ENCODE data around the gene TMEM98.
"Not testable (repeated sequence)": the region's sequence is repeated elsewhere in the genome, so short reads cannot be mapped to it uniquely, and the experiment has no call there.

DNA sequence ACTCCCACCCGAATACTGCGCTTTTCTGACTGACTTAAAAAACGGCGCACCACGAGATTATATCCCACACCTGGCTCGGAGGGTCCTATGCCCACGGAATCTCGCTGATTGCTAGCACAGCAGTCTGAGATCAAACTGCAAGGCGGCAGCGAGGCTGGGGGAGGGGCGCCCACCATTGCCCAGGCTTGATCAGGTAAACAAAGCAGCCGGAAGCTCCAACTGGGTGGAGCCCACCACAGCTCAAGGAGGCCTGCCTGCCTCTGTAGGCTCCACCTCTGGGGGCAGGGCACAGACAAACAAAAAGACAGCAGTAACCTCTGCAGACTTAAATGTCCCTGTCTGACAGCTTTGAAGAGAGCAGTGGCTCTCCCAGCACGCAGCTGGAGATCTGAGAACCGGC is 40.5 kb upstream of the TMEM98 start:
- TF ChIP-seq CTCF, POLR2AphosphoS5, POLR2A (IDR thresholded peaks at IDR 0.05): not testable (repeated sequence)
